GM19099 (cell line): ENCODE data around the gene KRT6B.

Experiments used
- POLR2A ChIP-seq: IDR thresholded peaks from 3 replicates; pipeline ENCODE4 v1.6.1; 2011; ENCODE audit warnings: low read depth; ENCODE audit not compliant: insufficient read length; ENCODE audit errors: extremely low read depth

Gene KRT6B

DNA sequence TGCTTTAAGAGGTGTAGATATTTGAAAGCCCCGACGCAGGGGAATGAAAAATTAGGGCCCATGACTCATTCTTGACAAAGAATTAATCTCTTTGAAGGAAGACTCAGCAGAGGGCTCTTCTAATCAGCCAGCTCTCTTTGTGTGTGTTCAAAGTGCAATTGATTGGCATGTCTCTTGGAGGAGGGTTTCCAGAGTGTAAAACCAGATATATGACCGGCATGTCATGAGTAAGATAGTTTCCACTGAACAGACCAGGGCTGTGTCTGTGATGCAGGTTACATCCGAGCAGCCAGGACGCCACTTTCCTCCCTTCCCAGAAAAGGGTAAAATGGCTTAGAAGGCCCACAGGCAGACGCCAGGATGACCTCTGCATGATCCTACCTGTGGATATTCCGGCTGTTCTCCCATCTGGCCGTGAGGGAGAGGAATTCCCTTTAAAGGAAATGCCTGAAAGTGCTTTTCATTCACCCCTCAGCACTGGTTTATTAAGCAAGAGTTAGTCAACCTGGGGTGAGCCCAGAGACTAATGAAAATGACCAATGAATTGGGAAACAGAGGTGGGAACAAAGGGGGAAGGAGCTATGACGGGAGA is 10.5 kb downstream of the KRT6B start:
- TF ChIP-seq POLR2A = no peak

- no peak for TF ChIP-seq POLR2A
These were observed 11.1 kb downstream of the KRT6B start for GRCh38 chr12:52440821-52441319.

DNA sequence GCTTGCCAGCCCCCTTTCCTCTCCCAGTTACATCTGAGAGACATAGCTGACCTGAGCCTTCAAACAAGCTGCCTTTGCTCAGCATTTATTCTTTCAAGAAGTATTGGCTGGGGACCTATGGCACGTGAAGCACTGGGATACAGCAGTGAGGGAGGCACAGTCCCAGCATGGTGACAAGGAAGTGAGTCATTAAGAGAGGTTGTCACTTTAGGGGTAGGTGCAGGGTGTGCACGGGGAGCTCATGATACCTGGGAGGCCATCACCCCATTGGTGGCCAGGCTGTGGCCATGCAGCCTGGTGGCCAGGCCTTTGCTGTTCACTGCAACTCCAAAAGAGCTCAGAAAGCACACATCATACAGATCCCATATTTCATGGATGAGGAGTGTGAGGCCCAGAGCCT is 12.1 kb downstream of the KRT6B start:
- no peak for TF ChIP-seq POLR2A

DNA sequence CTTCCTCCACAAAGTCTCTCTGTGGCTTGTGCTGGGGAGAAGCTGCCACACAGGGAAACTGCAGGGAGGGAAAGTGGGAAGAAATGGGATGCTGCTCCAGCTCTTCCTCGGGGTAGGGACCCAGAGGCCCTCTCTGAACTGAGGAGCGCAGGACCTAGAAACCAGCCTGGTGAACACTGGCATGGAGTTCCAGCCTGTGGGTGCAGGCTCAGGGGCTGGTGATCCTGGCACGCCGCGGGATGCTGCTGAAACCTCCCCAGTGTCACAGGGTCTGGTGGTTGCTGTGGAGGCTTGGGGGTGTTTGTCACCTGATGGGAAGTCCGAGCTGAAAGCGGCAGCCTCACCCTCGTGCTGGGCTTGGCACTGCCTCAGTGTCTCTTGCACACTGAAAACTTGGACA is 12.5 kb downstream of the KRT6B start:
- no peak for TF ChIP-seq POLR2A

DNA sequence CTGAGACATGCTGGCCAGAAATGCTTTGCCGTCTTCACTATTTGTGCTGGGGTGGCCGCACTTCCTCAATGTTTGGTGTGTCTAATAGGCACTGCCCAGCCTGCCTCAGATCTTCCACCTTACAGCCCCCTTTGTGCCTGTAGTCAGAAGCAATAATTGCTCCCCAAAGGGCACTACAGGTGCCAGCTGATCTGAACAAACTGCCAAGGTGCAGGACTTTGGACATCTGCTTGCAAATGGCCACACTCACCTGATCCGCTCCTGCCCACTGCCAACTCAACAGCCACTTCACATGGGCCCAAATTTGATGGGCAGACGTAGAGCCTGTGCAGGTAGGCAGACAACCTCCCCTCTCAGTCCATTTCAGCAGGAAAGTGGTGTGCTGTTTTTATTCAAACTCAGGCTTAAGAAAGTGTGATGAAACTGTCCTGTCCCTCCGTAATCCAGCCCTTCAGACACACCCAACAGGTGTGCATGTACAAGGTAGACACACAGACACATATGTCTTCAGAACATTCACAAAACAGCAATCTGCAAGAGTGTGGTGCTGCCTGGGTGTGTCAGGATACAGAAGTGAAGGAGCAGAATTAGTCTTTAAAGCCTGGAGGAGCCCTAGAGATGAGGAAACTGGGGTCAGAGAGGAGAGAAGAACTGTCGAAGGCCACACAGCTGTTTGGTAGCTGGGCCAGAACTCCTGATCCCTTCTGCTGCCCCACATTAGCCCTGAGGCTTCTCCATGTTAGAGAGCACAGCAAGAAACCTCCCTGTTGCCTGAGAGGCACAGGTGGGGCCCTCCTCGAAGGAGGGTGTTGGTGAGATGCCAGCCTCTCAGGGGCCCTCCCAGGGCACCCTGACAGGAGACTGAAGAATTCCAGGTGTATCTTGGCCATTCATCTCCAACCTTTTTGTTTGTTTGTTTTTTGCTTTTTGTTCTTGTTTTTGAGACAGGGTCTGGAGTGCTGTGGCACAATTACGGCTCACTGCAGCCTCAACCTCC is 13.3 kb downstream of the KRT6B start:
- no peak for TF ChIP-seq POLR2A

DNA sequence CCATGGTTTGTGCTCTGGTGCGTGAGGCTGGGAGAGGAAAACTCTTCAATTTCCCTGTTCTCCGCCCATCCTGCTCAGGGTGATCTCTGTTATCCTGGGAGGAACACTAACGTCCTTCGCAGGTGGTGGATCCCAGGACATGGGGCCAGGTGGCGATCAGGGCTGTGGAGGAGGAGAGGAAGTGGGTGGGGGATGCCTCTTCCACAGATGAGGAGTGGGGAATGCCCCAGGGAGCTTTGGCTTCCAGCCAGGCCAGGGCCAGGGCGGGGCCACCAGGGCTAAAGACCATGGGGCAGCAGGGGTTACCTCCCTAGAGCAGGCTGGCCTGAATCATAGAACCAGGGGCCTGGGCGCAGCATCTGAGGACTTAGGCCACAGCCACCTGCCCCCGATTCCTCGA is 14.4 kb downstream of the KRT6B start:
- no peak for TF ChIP-seq POLR2A

DNA sequence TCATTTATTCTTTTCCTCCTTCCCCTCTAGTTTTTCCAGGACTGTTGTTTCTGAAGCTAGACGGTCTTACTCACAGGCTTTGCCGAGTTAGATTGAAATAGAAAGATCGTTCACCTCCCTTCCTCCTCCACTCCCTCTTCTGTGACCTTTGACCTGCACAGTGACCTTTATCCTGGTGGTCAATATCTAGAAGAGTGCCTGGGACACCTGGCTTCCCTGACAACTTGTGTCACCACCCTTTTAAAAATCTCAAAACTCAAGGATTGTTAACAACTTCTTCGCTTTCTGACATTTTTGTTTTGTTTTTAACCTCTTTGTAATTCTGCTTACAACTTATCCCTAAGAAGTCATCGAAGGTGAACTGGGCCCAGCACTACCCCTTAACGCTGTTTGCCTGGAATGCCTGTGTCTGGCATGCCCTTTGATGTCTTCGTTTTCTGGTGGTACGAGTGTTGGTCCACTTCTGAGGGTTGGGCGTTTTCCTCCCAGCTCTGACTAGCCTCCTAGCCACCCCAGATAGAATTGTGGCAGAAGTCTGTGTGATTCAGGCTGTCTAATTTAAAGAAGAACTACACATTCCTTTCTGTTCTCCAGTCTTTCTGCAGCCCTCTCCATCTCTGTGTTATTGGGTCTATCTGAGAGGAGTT is 15.0 kb downstream of the KRT6B start:
- no peak for TF ChIP-seq POLR2A

DNA sequence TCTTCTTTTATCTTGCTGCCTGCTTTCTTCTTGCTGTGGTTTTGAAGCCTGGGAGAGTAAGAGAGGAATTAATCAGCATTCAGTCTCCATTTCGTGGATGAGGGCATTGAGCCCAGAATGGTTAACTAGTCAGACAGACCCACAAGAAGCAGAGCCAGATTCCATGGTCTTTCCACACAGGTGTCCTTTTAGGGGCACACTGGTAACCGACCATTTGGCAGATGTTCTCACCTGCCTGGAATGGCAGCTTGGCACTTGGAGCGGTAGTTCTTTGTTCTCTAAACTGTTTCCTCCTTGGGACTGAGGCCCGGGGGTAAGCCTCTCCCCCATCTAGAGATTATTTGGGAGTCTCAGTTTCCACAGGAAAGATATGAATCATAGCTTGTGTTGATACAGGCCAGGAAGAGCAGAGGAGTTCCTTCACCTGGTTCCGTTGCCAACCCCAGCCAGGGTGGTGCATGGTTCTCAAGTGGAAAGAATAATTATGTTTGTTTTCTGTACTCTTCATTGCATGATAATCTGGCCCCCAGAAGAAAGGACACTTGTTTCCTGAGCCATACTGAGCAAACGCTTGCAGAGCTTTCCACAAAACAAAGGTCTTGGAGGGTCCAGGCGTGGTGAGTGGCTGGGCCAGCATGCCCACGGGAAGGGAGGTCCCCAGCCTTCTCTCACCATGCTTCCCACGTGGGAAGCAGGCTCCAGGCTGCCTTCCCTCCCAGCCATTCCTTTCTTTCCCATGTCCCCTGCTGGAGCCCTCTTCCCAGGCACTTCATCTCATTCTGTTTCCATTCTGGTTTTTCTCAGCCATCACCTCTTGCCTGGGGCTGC is 15.7 kb downstream of the KRT6B start:
- TF ChIP-seq POLR2A = no peak

- no peak for TF ChIP-seq POLR2A
These were observed 16.3 kb downstream of the KRT6B start for GRCh38 chr12:52435659-52435999.

- TF ChIP-seq POLR2A = no peak
These were observed 17.0 kb downstream of the KRT6B start for GRCh38 chr12:52434760-52435530.

- TF ChIP-seq POLR2A = no peak
These were observed 17.7 kb downstream of the KRT6B start, which contains the start of gene KRT75 for GRCh38 chr12:52434081-52434733. TSS of gene KRT75 (minus strand) at chr12:52434371. CDS start at chr12:52434304, 67 bp downstream.

GRCh38 chr12:52433501-52434080 is 18.4 kb downstream of the KRT6B start:
- TF ChIP-seq POLR2A = no peak

DNA sequence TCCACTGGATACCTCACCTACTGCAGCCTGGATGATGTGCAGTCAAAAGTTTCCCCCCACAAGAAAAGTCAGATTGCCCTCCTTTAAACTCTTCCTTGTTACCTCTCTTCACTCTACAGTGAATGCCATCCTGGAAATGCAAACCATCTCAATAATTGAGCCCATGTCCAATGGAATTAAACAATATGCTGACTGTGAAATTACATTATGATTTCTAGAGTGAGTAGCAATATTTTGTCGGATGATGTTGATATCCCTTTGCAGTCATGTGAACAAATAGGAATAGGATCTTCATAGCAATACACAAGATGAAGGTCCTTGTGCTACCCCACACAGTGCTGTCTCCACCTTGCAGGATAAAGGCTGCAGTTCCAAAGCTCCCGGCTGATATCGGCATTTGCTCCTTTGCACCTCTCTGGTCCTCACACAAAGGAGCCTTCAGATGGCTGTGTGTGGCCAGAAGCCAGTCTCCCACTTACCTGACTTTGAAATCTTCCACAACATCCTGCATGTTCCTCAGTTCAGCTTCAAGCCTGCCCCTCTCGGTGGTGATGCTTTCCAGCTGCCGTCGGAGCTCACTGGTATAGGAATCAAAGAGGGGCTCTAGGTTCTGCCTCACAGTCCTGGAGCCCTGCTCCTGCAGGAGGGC is 19.3 kb downstream of the KRT6B start:
- no peak for TF ChIP-seq POLR2A

GRCh38 chr12:52428121-52428520 is 23.8 kb downstream of the KRT6B start:
- no peak for TF ChIP-seq POLR2A
